SH-SY5Y (cell line): ENCODE results near the gene EPHB4.

Experiments
- GATA2 ChIP-seq: IDR thresholded peaks from 2 replicates; pipeline ENCODE4 v1.6.1; 2011; ENCODE audit warnings: mild to moderate bottlenecking, low read depth, low read length
- GATA3 ChIP-seq: IDR thresholded peaks from 2 replicates; pipeline ENCODE4 v1.6.1; 2011; ENCODE audit warnings: low read depth, mild to moderate bottlenecking, low read length, moderate library complexity

DNA sequence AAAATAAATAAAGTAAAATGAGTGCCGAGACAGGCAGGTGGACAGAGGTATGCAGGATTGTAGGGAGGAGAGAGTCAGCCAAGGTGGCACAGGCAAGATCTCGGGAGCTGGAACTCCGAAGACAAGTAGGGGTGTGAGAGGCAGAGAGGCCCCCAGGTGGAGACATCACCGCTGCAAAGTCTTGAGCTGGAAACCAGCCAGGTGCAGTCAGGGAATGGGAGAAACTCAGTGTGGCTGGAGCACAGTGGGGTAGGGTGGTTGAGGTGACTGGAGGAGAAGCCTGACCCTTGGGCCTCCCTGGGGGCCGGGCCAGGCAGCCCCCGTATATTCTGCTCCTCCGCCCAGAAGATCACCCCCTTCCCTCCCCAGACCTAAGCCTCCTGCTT, 4.2 kb downstream of the EPHB4 start:
- TF ChIP-seq GATA3, result no peak
- TF ChIP-seq GATA2, result no peak
